HFF-Myc (cell line): ENCODE data around the gene SLC47A1.
"Not testable (repeated sequence)": the region's sequence is repeated elsewhere in the genome, so short reads cannot be mapped to it uniquely, and the experiment has no call there.

Experiments
- DNase-seq: peaks from one replicate; pipeline ENCODE4 v3.0.0-alpha.2; 2011; ENCODE audit warnings: low read depth; ENCODE audit errors: extremely low read depth
- H3K4me3 ChIP-seq: replicated peaks from 2 replicates; pipeline ENCODE4 v1.5.1; 2011; ENCODE audit warnings: low read depth, mild to moderate bottlenecking, control low read depth, low read length
- CTCF ChIP-seq: IDR thresholded peaks from 2 replicates; pipeline ENCODE4 v1.5.1; 2012; ENCODE audit warnings: mild to moderate bottlenecking, low read depth, low read length, control low read depth; ENCODE audit errors: missing control alignments

SLC47A1 gene

GRCh38 chr17:19508577-19508867 is 25.1 kb upstream of the SLC47A1 start:
- H3K4me3 ChIP-seq, result peak overlapping the region; percentile 63
- TF ChIP-seq CTCF, result no peak
- DNase-seq, result no peak

- not testable (repeated sequence) for H3K4me3 ChIP-seq, DNase-seq
Observed at GRCh38 chr17:19509281-19509852, 24.3 kb upstream of the SLC47A1 start.

- TF ChIP-seq CTCF, result no peak
- H3K4me3 ChIP-seq, result no peak overlapping the region
- DNase-seq, result no peak
Observed at GRCh38 chr17:19510903-19511302, 22.8 kb upstream of the SLC47A1 start.

- TF ChIP-seq CTCF, result peak; percentile 86
- DNase-seq, result peak; percentile 29
- no peak overlapping the region for H3K4me3 ChIP-seq
Observed at GRCh38 chr17:19513897-19514488, 19.7 kb upstream of the SLC47A1 start.

- H3K4me3 ChIP-seq, result no peak overlapping the region
- DNase-seq, result no peak
- TF ChIP-seq CTCF, result no peak
Observed at GRCh38 chr17:19517699-19518098, 16.0 kb upstream of the SLC47A1 start.

- not testable (repeated sequence) for DNase-seq, H3K4me3 ChIP-seq
Observed at GRCh38 chr17:19519388-19520291, 14.0 kb upstream of the SLC47A1 start.

GRCh38 chr17:19520641-19521040 is 13.0 kb upstream of the SLC47A1 start:
- no peak for TF ChIP-seq CTCF
- H3K4me3 ChIP-seq, result no peak overlapping the region
- no peak for DNase-seq
